GM18867 (cell line): Measurements from ENCODE around the gene GPR152.

ENCODE experiments used
- ATAC-seq: cut with Tn5 transposase; IDR thresholded peaks from one replicate; pipeline ENCODE4 v1.9.1; 2021; ENCODE audit warnings: mild to moderate bottlenecking, moderate library complexity; ENCODE audit not compliant: unreplicated experiment

GPR152 gene

GRCh38 chr11:67442504-67443404 is 9.8 kb downstream of the GPR152 start:
- peak; percentile 3 for ATAC-seq

DNA sequence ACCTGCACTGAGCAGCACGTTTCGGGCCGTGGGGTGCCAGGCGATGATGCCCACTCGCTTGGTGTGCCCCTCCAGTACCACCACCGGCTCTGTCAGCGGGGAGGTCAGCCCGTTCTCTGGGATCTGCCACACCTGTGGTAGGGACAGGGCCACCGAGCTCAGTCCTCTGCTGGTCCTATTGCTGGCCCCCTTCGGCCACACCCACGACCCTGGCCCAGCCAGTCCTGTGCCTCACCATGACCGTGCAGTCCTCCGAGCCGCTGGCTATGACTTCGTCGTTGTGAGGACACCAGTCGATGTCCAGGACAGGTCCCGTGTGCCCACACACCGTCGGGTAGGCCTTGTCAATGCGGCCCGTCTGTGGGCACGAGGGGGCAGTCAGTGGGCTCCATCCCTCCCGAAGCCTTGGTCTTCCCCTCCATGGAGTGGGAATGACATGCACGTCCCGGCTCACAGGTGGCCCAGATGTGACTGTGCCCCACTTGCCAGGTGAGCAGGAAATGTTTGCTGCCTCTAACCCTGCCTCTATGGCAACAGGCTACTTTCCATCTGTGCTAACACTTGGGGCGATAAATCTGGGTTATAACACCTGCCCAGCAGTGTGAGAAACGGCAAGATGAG is 10.7 kb downstream of the GPR152 start:
- ATAC-seq: no peak

- ATAC-seq: no peak
Observed at GRCh38 chr11:67441098-67441563, 11.4 kb downstream of the GPR152 start.

GRCh38 chr11:67440229-67441097 is 12.1 kb downstream of the GPR152 start:
- ATAC-seq: no peak

DNA sequence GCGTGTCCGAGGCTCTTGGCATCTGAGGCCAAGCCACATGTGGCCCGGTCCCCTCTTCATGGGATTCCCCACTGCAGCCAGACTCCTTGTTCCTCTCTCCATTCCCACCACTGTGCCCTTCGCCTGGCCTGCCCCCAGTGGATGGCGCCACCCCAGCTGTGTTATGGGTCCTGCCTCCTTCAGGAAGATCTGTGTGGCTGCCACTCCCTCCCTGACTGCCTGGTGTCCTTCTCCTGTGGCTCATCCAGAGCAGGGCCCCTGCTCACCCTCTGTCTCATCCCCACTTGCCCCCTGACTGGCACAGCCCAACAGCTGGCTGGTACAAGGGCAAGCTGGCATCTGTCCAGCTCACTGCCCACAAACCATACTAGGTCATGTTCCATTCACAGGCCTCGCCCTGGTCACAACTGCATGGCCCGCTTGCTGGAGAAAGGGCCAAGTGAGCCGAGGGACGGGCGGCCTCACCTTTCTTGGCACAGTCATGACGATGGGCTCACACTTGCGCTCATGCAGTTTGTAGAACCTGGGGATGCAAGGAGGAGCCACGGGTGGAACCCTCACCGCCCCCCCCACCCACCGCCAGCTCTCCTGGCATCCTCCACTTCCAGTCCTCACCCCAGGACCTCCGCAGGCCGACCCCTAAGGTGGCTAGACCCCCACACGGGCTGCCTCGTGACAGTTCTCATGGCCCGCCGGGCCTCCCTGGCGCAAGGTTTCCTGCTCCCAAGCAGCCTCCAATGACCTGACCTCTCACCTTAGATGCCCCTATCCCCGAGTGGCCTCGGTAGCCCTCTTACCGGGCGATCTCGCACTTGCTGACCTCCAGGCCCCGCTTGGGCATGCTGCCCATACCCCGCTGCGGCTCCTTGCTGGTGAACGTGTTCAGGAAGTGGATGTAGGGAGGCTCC is 13.0 kb downstream of the GPR152 start:
- no peak for ATAC-seq

DNA sequence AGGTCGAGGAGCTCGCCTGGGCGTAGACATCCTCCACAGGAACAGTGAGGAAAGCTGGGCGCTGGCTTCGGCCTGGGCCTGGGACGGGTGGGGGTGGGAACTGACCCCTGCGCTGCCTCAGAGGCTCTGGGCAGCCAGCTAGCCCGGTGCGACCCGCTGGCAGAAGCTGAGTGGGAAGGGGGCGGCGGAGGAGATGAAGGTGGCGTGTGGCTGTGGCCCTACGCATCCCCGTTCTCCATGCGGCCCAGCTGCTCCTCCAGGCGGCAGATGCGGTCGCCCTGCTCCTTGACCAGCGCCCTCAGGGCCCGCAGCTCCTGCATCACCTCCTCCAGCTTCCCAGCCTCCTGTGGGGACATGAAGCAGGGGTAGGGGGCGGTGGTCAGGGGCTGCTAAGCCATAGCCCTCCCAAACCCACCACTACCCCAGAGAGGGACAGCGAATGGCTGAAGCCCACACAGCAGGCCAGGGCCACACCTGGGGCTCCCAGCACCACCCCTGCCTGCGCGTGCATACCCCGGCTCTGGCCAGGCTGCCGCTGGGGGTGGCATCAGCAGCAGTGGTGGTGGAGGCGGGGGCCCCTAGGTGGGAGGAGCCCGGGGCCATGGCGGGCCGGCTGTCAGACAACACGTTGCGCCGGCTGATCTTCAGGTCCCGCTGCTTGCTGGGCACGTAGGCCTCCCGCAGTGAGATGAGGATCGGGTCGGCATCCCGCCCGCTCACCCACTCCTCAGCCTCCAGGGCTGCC is 14.2 kb downstream of the GPR152 start:
- ATAC-seq: no peak

- ATAC-seq: no peak
Observed at GRCh38 chr11:67437809-67438157, 14.7 kb downstream of the GPR152 start.

- ATAC-seq: no peak
Observed at GRCh38 chr11:67437082-67437808, 15.3 kb downstream of the GPR152 start, which contains the start of gene PTPRCAP. TSS of gene PTPRCAP (minus strand) at chr11:67437682. CDS start at chr11:67437619, 63 bp downstream.

GRCh38 chr11:67436459-67437081 is 16.0 kb downstream of the GPR152 start:
- ATAC-seq: no peak

GRCh38 chr11:67435727-67436458 is 16.6 kb downstream of the GPR152 start:
- ATAC-seq: no peak

GRCh38 chr11:67435031-67435726 is 17.4 kb downstream of the GPR152 start:
- no peak for ATAC-seq

DNA sequence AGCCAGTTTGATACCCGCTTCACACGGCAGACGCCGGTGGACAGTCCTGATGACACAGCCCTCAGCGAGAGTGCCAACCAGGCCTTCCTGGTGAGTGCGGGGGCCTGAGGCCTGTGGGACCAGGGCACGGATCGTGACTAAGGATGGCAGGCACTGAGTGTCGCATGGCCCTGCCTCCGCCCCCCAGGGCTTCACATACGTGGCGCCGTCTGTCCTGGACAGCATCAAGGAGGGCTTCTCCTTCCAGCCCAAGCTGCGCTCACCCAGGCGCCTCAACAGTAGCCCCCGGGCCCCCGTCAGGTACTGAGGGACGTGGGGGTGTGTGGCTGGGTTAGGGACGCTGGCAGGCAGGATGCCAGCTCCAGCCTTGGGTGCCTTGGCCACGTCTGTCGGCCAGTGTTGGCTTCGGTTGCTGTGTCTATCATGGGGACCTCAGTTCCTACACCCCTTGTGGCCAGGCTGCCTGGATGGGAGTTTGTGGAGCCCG is 18.1 kb downstream of the GPR152 start:
- no peak for ATAC-seq

GRCh38 chr11:67433536-67434394 is 18.8 kb downstream of the GPR152 start:
- no peak for ATAC-seq

DNA sequence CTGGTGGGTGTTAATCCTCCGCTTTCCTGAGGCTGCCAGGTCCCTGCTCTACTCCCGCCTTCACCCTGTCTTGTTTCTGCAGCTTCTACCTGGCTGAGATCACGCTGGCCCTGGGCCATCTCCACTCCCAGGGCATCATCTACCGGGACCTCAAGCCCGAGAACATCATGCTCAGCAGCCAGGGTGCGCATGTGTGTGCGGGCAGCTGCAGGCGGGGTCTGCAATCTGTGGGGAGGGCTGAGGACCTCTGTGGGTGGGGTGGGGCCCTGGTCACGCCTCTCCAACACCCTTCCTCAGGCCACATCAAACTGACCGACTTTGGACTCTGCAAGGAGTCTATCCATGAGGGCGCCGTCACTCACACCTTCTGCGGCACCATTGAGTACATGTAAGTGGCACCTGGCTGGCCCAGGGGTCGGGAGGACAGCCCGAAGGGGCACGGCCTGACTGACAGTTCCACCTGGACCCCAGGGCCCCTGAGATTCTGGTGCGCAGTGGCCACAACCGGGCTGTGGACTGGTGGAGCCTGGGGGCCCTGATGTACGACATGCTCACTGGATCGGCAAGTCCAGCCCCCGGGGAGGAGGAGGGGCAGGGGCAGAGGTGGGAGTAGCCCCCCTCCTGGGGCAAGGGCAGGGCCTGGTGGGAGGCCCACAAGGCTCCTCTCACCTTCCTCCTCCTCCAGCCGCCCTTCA is 19.7 kb downstream of the GPR152 start:
- ATAC-seq: no peak
